Peyer's patch (tissue), 4 donors: ENCODE measurements around the gene GPR108.

ENCODE experiments used
- POLR2A ChIP-seq, 2 donors: fragments of 450-650 bp; IDR thresholded peaks; one replicate each; pipeline ENCODE4 v1.5.1; 2017; ENCODE audit warnings: antibody characterized with exemption in 2 of 2, mild to moderate bottlenecking in 2 of 2, moderate library complexity in 2 of 2
- TF ChIP-seq, protein P1 (sequence below), 6 experiments: fragments of 450-650 bp in 4 of 6; fragments of 200-600 bp in 2 of 6; sonication (generic) in 1 of 6; IDR thresholded peaks; one replicate each; pipeline ENCODE4 v1.5.1; 2017 to 2019; ENCODE audit warnings: antibody characterized with exemption in 6 of 6, mild to moderate bottlenecking in 3 of 6, moderate library complexity in 1 of 6

- TF ChIP-seq, protein P1, sequence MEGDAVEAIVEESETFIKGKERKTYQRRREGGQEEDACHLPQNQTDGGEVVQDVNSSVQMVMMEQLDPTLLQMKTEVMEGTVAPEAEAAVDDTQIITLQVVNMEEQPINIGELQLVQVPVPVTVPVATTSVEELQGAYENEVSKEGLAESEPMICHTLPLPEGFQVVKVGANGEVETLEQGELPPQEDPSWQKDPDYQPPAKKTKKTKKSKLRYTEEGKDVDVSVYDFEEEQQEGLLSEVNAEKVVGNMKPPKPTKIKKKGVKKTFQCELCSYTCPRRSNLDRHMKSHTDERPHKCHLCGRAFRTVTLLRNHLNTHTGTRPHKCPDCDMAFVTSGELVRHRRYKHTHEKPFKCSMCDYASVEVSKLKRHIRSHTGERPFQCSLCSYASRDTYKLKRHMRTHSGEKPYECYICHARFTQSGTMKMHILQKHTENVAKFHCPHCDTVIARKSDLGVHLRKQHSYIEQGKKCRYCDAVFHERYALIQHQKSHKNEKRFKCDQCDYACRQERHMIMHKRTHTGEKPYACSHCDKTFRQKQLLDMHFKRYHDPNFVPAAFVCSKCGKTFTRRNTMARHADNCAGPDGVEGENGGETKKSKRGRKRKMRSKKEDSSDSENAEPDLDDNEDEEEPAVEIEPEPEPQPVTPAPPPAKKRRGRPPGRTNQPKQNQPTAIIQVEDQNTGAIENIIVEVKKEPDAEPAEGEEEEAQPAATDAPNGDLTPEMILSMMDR (IDR thresholded peaks at IDR 0.05): no peak
- no peak for TF ChIP-seq POLR2A (IDR thresholded peaks at IDR 0.05)
These were observed 5.7 kb upstream of the GPR108 start for GRCh38 chr19:6743066-6743465.
